ENCODE measurements around the gene SLC22A3. TPM values are rescaled to one million over a fixed set of nuclear protein-coding genes. Genes with fewer than 3 reads are reported as not detected.
"Not testable (repeated sequence)": the region's sequence is repeated elsewhere in the genome, so short reads cannot be mapped to it uniquely, and the experiment has no call there.

The SLC22A3 gene
- polyA plus RNA-seq, 2 of the 4 experiments (the other 2 are of a cell fraction), result 44.9 to 57.4 TPM

DNA sequence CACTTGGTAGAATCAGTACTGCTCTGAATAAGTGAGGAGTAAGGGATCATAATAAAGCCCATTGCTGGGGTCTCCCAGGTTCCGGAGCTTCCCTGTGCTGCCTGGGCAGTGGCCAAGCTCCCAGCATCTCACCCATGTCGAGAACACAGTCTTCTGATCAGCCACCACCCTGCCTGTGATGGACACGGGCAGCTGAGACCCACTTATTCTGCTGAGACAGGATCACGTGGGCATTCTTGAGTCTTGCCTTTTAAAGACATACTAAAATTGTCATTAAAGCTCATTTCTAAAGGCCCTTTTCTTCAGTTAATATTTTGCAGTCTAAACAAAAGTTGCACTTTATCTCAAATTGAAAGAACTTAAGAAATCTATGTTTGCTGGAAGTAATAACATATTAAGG is 46.8 kb upstream of the SLC22A3 start:
- no peak overlapping the region for H3K4me2 ChIP-seq
- TF ChIP-seq RARB (CRISPR knock-in tag; IDR thresholded peaks at IDR 0.05) (no peak), CBX8 (IDR thresholded peaks at IDR 0.05) (no peak), HDAC2 (IDR thresholded peaks at IDR 0.05) (no peak)
- TF ChIP-seq, protein P1, sequence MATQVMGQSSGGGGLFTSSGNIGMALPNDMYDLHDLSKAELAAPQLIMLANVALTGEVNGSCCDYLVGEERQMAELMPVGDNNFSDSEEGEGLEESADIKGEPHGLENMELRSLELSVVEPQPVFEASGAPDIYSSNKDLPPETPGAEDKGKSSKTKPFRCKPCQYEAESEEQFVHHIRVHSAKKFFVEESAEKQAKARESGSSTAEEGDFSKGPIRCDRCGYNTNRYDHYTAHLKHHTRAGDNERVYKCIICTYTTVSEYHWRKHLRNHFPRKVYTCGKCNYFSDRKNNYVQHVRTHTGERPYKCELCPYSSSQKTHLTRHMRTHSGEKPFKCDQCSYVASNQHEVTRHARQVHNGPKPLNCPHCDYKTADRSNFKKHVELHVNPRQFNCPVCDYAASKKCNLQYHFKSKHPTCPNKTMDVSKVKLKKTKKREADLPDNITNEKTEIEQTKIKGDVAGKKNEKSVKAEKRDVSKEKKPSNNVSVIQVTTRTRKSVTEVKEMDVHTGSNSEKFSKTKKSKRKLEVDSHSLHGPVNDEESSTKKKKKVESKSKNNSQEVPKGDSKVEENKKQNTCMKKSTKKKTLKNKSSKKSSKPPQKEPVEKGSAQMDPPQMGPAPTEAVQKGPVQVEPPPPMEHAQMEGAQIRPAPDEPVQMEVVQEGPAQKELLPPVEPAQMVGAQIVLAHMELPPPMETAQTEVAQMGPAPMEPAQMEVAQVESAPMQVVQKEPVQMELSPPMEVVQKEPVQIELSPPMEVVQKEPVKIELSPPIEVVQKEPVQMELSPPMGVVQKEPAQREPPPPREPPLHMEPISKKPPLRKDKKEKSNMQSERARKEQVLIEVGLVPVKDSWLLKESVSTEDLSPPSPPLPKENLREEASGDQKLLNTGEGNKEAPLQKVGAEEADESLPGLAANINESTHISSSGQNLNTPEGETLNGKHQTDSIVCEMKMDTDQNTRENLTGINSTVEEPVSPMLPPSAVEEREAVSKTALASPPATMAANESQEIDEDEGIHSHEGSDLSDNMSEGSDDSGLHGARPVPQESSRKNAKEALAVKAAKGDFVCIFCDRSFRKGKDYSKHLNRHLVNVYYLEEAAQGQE (IDR thresholded peaks at IDR 0.05), result no peak
- ATAC-seq, result no peak
- ChIA-PET POLR2A (no interaction called here), CTCF (no interaction called here)
- H3K27ac ChIP-seq, result no peak overlapping the region
- DNase-seq (ENCODE audit: low read depth in 1 of 2, low spot score in 1 of 2), result no peak
- no peak overlapping the region for H3K4me3 ChIP-seq
- whole genome bisulfite sequencing (ENCODE audit: missing lambda C conversion rate), result 82% methylated on average over 4 of the region's 4 CpGs
- FAIRE-seq, result no peak
- no peaks in the 10 kb centered on the region for H3K9me3 ChIP-seq
- H3K4me1 ChIP-seq, result peaks cover 8% of the 10 kb centered on the region

- 89% methylated on average over 1 of the region's 2 CpGs for WGBS (ENCODE audit: missing lambda C conversion rate)
- H3K9me3 ChIP-seq; DNase-seq (ENCODE audit: low read depth in 1 of 2, low spot score in 1 of 2); ATAC-seq; FAIRE-seq; H3K27ac ChIP-seq; H3K4me2 ChIP-seq; H3K4me3 ChIP-seq; POLR2A ChIA-PET; H3K4me1 ChIP-seq: not testable (repeated sequence)
- CTCF ChIA-PET, result interaction anchor here (1.1 kb wide), 1 partner anchor 19 kb away, joined by 3 read pairs; no protein-coding TSS in a partner anchor
Observed at GRCh38 chr6:160302431-160303082, 45.6 kb upstream of the SLC22A3 start.

DNA sequence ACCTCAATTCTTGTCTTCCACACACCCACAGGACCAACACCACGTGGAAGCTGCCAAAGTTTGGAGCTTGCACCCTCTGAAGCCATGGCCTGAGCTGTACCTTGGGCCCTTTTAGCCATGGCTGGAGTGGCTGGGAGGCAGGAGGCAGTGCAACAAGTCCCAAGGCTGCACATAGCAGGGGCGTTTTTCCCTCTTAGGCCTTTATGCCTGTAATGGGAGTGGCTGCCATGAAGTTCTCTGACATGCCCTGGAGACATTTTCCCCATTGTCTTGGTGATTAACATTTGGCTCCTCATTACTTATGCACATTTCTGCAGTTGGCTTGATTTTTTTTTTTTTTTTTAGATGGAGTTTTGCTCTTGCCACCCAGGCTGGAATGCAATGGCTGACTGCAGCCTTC is 44.4 kb upstream of the SLC22A3 start:
- H3K27ac ChIP-seq, result no peak overlapping the region
- ATAC-seq (no peak), FAIRE-seq (no peak), DNase-seq (ENCODE audit: low read depth in 1 of 2, low spot score in 1 of 2) (no peak)
- POLR2A ChIA-PET, result no interaction called here
- no peak overlapping the region for H3K4me3 ChIP-seq
- H3K4me1 ChIP-seq, result peaks cover 8% of the 10 kb centered on the region
- 29% methylated on average over 1 of the region's 2 CpGs for WGBS (ENCODE audit: missing lambda C conversion rate)
- H3K4me2 ChIP-seq, result no peak overlapping the region
- CTCF ChIA-PET, result interaction anchor here (1.1 kb wide), 1 partner anchor 18 kb away, joined by 3 read pairs; no protein-coding TSS in a partner anchor
- TF ChIP-seq CHD2 (IDR thresholded peaks at IDR 0.05; ENCODE audit: low read length, partially characterized antibody) (no peak), HOXB5 (CRISPR knock-in tag; IDR thresholded peaks at IDR 0.05) (no peak), POLR2A (IDR thresholded peaks at IDR 0.05; ENCODE audit: low read length) (no peak), ZSCAN20 (CRISPR knock-in tag; IDR thresholded peaks at IDR 0.05) (no peak)
- H3K9me3 ChIP-seq, result no peaks in the 10 kb centered on the region

- no peaks in the 10 kb centered on the region for H3K4me1 ChIP-seq
- ATAC-seq, result no peak
- H3K27ac ChIP-seq, result no peak overlapping the region
- no peak overlapping the region for H3K4me2 ChIP-seq
- ChIA-PET POLR2A (no interaction called here), CTCF (interaction anchor here (0.7 kb wide), 1 partner anchor 33 kb away, joined by 4 read pairs; no protein-coding TSS in a partner anchor)
- DNase-seq (ENCODE audit: low read depth in 1 of 2, low spot score in 1 of 2), result no peak
- no peak for TF ChIP-seq KDM1A (IDR thresholded peaks at IDR 0.05; ENCODE audit: low read depth)
- TF ChIP-seq KDM5A (IDR thresholded peaks at IDR 0.05), result no peak
- TF ChIP-seq MAX (IDR thresholded peaks at IDR 0.05), result no peak
- TF ChIP-seq NPAS2 (CRISPR knock-in tag; IDR thresholded peaks at IDR 0.05; ENCODE audit: borderline replicate concordance), result no peak
- TF ChIP-seq MYC (IDR thresholded peaks at IDR 0.05; ENCODE audit: borderline replicate concordance, low read length), result no peak
- no peak for TF ChIP-seq FOSL2 (IDR thresholded peaks at IDR 0.05)
- no peak for TF ChIP-seq FOSL2 (CRISPR knock-in tag; IDR thresholded peaks at IDR 0.05)
- TF ChIP-seq HOXA7 (CRISPR knock-in tag; IDR thresholded peaks at IDR 0.05), result no peak
- no peak for TF ChIP-seq RAD21 (conservative IDR thresholded peaks at IDR 0.05 in 1 of 2, IDR thresholded peaks at IDR 0.05 in 1 of 2)
- no peak for TF ChIP-seq JUNB (IDR thresholded peaks at IDR 0.05)
- no peak for TF ChIP-seq HOXB5 (CRISPR knock-in tag; IDR thresholded peaks at IDR 0.05)
- TF ChIP-seq HOXB13 (CRISPR knock-in tag; IDR thresholded peaks at IDR 0.05; ENCODE audit: low read depth), result no peak
- TF ChIP-seq, protein P2, sequence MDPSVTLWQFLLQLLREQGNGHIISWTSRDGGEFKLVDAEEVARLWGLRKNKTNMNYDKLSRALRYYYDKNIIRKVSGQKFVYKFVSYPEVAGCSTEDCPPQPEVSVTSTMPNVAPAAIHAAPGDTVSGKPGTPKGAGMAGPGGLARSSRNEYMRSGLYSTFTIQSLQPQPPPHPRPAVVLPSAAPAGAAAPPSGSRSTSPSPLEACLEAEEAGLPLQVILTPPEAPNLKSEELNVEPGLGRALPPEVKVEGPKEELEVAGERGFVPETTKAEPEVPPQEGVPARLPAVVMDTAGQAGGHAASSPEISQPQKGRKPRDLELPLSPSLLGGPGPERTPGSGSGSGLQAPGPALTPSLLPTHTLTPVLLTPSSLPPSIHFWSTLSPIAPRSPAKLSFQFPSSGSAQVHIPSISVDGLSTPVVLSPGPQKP (IDR thresholded peaks at IDR 0.05; ENCODE audit: low read depth, low read length), result no peak
- TF ChIP-seq CBX2 (IDR thresholded peaks at IDR 0.05; ENCODE audit: borderline replicate concordance, low read depth), result no peak
- TF ChIP-seq, protein P3, sequence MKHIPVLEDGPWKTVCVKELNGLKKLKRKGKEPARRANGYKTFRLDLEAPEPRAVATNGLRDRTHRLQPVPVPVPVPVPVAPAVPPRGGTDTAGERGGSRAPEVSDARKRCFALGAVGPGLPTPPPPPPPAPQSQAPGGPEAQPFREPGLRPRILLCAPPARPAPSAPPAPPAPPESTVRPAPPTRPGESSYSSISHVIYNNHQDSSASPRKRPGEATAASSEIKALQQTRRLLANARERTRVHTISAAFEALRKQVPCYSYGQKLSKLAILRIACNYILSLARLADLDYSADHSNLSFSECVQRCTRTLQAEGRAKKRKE (CRISPR knock-in tag; IDR thresholded peaks at IDR 0.05; ENCODE audit: low read depth), result no peak
- TF ChIP-seq POLR2A (IDR thresholded peaks at IDR 0.05; ENCODE audit: low read length), result no peak
- no peak for TF ChIP-seq USF2 (IDR thresholded peaks at IDR 0.05)
- peaks cover 10% of the 10 kb centered on the region; the same call in 2 of the 3 replicates for H3K9me3 ChIP-seq
- WGBS (ENCODE audit: missing lambda C conversion rate), result 58% methylated on average over 6 of the region's 7 CpGs
- no peak overlapping the region for H3K4me3 ChIP-seq
- FAIRE-seq, result no peak
Observed at GRCh38 chr6:160305926-160306713, 42.1 kb upstream of the SLC22A3 start.
